ENCODE measurements around the gene GPC6. TPM values are rescaled to one million over a fixed set of nuclear protein-coding genes. Genes with fewer than 3 reads are reported as not detected.

GPC6 gene
- polyA plus RNA-seq, 2 of the 4 experiments (the other 2 are of a cell fraction) = 8.0 to 14.4 TPM

- Histone ChIP-seq H3K4me3 (no peak overlapping the region), H3K4me1 (no peaks in the 10 kb centered on the region), H3K27ac (no peak overlapping the region), H3K9me3 (no peaks in the 10 kb centered on the region), H3K4me2 (no peak overlapping the region)
- POLR2A ChIA-PET = no interaction called here
- DNase-seq (ENCODE audit: low read depth in 1 of 2, low spot score in 1 of 2) (no peak), FAIRE-seq (no peak), ATAC-seq (no peak)
- TF ChIP-seq CBX2 (IDR thresholded peaks at IDR 0.05; ENCODE audit: borderline replicate concordance, low read depth) (no peak), ZFP36 (IDR thresholded peaks at IDR 0.05; ENCODE audit: borderline replicate concordance, partially characterized antibody) (no peak), TP53 (CRISPR knock-in tag; IDR thresholded peaks at IDR 0.05) (no peak), NR3C1 (IDR thresholded peaks at IDR 0.05) (no peak), HDAC2 (IDR thresholded peaks at IDR 0.05) (no peak), CEBPB (IDR thresholded peaks at IDR 0.05) (no peak), RAD21 (conservative IDR thresholded peaks at IDR 0.05 in 1 of 2, IDR thresholded peaks at IDR 0.05 in 1 of 2) (no peak), CTCF (IDR thresholded peaks at IDR 0.05) (no peak), EHF (CRISPR knock-in tag; IDR thresholded peaks at IDR 0.05) (no peak), HEYL (CRISPR knock-in tag; IDR thresholded peaks at IDR 0.05) (no peak), FOXS1 (CRISPR knock-in tag; IDR thresholded peaks at IDR 0.05) (no peak), FOSL2 (IDR thresholded peaks at IDR 0.05) (no peak), FOSL2 (CRISPR knock-in tag; IDR thresholded peaks at IDR 0.05) (no peak)
- WGBS (ENCODE audit: missing lambda C conversion rate) = 10% methylated on average over 1 of the region's 1 CpG
- CTCF ChIA-PET = interaction anchor here (0.6 kb wide), 1 partner anchor 41 kb away, joined by 3 read pairs; no protein-coding TSS in a partner anchor
These were observed 518.3 kb downstream of the GPC6 start for GRCh38 chr13:93744886-93745285.

DNA sequence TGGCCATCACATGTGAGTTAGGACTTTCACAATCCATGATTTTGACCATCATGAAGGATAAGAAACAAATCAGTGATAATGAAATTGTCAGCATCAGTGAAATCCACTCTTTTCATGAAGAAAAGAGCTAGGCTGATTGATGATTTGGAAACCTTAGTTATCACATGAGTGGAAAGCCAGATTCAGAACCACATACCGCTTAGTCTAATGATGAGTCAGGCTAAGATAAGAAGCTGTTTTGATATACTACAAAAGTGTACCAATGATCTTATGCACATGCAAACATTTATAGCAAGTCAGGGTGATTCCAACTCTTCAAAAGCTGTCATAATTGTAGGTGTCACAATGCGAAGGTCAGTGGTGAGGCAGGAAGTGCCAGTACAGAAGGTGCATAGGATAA lies 519.3 kb downstream of the GPC6 start:
- no peak overlapping the region for H3K4me2 ChIP-seq
- WGBS (ENCODE audit: missing lambda C conversion rate) = 64% methylated on average over 2 of the region's 2 CpGs
- H3K9me3 ChIP-seq = no peaks in the 10 kb centered on the region
- POLR2A ChIA-PET = no interaction called here
- TF ChIP-seq MYC (IDR thresholded peaks at IDR 0.05; ENCODE audit: borderline replicate concordance, low read length) = no peak
- TF ChIP-seq MAFK (IDR thresholded peaks at IDR 0.05; ENCODE audit: partially characterized antibody) = no peak
- TF ChIP-seq, protein P1, sequence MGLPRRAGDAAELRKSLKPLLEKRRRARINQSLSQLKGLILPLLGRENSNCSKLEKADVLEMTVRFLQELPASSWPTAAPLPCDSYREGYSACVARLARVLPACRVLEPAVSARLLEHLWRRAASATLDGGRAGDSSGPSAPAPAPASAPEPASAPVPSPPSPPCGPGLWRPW (IDR thresholded peaks at IDR 0.05) = no peak
- no peak for TF ChIP-seq CHD2 (IDR thresholded peaks at IDR 0.05; ENCODE audit: low read length, partially characterized antibody)
- TF ChIP-seq POLR2AphosphoS2 (conservative IDR thresholded peaks at IDR 0.05; ENCODE audit: low read length) = no peak
- no peak overlapping the region for H3K27ac ChIP-seq
- DNase-seq (ENCODE audit: low read depth in 1 of 2, low spot score in 1 of 2) (no peak), FAIRE-seq (no peak), ATAC-seq (no peak)
- H3K4me3 ChIP-seq = no peak overlapping the region
- CTCF ChIA-PET = no interaction called here
- no peaks in the 10 kb centered on the region for H3K4me1 ChIP-seq

DNA sequence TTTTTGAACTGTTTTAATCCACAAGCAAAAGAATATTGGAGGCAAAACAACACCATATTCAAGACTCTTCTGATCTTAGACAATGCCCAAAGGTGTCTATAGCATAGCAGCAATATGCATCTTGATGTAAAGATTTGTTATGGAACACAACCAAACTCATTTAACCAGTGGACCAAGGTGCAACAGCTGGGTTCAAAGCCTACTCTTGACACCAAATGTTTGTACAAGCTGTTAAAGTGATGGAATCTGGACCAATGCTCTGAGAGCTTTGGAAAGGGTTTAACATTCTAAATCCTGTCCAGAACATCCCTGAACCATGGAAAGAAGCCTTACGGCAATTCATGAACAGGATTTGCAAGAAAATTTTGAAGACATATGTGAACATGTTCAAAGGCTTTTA lies 520.0 kb downstream of the GPC6 start:
- H3K4me3 ChIP-seq = no peak overlapping the region
- H3K4me2 ChIP-seq = no peak overlapping the region
- POLR2A ChIA-PET = no interaction called here
- H3K4me1 ChIP-seq = no peaks in the 10 kb centered on the region
- H3K9me3 ChIP-seq = no peaks in the 10 kb centered on the region
- WGBS (ENCODE audit: missing lambda C conversion rate) = 95% methylated on average over 1 of the region's 1 CpG
- ATAC-seq (no peak), FAIRE-seq (no peak), DNase-seq (ENCODE audit: low read depth in 1 of 2, low spot score in 1 of 2) (no peak)
- H3K27ac ChIP-seq = no peak overlapping the region
- CTCF ChIA-PET = no interaction called here
- TF ChIP-seq HEYL (CRISPR knock-in tag; IDR thresholded peaks at IDR 0.05) (no peak), REST (IDR thresholded peaks at IDR 0.05) (no peak), POLR2A (IDR thresholded peaks at IDR 0.05; ENCODE audit: low read length) (no peak), MYC (IDR thresholded peaks at IDR 0.05; ENCODE audit: borderline replicate concordance, low read length) (no peak), KDM5A (IDR thresholded peaks at IDR 0.05) (no peak), HDAC2 (IDR thresholded peaks at IDR 0.05) (no peak), MAX (IDR thresholded peaks at IDR 0.05) (no peak), NR3C1 (IDR thresholded peaks at IDR 0.05) (no peak), EHMT2 (IDR thresholded peaks at IDR 0.05; ENCODE audit: low read depth) (no peak), SREBF2 (IDR thresholded peaks at IDR 0.05) (no peak), FOXS1 (CRISPR knock-in tag; IDR thresholded peaks at IDR 0.05) (no peak), RFX5 (IDR thresholded peaks at IDR 0.05) (no peak), GATA3 (IDR thresholded peaks at IDR 0.05; ENCODE audit: borderline replicate concordance) (no peak), ZSCAN20 (CRISPR knock-in tag; IDR thresholded peaks at IDR 0.05) (no peak), CEBPB (IDR thresholded peaks at IDR 0.05) (no peak)
- TF ChIP-seq, protein P2, sequence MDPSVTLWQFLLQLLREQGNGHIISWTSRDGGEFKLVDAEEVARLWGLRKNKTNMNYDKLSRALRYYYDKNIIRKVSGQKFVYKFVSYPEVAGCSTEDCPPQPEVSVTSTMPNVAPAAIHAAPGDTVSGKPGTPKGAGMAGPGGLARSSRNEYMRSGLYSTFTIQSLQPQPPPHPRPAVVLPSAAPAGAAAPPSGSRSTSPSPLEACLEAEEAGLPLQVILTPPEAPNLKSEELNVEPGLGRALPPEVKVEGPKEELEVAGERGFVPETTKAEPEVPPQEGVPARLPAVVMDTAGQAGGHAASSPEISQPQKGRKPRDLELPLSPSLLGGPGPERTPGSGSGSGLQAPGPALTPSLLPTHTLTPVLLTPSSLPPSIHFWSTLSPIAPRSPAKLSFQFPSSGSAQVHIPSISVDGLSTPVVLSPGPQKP (IDR thresholded peaks at IDR 0.05; ENCODE audit: low read depth, low read length) = no peak

Measured in A549 (cell line).